ENCODE results near the gene TNNI3K.

The TNNI3K gene

GRCh38 chr1:74392186-74392585 lies 157.0 kb downstream of the TNNI3K start:
- no peak for DNase-seq (ENCODE audit: low read depth)

DNA sequence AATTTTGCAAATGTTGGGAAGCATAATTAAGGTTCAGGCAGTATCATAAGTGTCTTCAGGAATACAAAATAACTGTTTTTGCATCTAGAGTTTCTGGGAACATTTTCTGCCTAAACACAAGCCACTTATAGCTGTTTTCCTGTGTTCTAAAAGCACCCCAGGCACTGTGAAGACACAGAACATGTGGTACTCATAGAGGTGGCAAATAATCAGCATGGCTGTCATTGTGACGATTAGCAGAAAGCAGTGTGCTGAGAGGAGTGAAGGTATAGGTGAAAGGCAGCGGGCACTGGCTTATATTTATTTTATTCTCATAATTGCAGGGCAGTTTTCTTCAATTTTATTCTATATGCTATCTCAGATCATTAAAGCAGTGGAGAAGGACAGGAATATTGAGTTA lies 157.7 kb downstream of the TNNI3K start:
- no peak for DNase-seq (ENCODE audit: low read depth)

GRCh38 chr1:74395571-74395970 lies 160.4 kb downstream of the TNNI3K start:
- DNase-seq (ENCODE audit: low read depth): no peak

- DNase-seq (ENCODE audit: low read depth): no peak
Observed at GRCh38 chr1:74396462-74396861, 161.3 kb downstream of the TNNI3K start.

DNA sequence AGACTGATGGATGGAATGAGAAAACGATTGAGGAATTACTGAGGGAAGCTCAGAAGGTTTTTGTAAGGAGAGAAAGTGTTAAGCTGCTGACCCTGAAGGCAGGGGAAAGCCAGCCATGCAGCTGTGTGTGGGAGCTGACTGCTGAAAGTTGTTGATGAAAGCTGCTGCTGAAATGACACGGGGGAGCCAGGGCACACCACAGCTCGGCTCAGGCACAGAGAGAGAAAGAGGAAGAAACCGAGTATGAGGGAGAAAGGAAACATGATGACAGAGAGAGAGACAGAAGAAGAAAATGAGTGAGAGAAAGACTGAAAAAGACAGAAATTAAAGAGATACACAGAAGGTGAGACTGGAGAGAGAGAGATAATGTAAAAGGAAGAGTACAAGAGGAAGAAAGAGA lies 161.7 kb downstream of the TNNI3K start:
- no peak for DNase-seq (ENCODE audit: low read depth)

DNA sequence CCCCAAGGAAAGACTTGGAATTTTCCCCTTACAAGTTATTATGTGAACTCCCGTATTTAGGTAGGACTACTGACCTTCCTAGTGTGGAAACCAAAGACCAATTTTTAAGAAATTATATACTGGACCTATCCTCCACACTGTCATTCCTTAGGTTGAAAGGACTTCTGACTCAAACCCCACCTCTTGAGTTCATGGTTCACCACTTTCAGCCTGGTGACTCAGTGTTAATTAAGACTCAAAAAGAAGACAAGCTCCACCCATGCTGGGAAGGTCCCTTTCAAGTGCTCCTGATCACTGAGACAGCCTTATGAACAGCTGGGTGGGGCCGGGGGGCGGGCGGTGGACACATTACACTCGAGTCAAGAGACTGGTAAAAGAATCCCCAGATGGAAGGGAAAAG lies 164.1 kb downstream of the TNNI3K start:
- no peak for DNase-seq (ENCODE audit: low read depth)

DNA sequence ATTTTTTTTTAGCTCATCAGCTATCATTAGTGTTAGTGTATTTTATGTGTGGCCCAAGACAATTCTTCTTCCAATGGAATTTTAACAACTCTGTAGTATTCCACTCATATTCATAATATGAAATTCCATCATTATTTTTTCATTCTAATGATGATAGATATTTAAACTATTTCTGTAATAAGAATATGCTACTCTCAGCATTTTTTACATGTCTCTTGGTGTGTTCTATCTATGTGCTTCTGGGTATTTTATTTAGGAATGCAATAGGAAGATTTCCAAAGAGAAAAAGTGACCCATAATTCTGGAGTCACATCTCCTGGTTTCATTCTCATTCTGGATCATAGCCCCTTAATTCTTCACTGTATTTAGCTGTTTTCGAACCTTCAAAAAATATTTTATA lies 167.7 kb downstream of the TNNI3K start:
- no peak for DNase-seq (ENCODE audit: low read depth)

DNA sequence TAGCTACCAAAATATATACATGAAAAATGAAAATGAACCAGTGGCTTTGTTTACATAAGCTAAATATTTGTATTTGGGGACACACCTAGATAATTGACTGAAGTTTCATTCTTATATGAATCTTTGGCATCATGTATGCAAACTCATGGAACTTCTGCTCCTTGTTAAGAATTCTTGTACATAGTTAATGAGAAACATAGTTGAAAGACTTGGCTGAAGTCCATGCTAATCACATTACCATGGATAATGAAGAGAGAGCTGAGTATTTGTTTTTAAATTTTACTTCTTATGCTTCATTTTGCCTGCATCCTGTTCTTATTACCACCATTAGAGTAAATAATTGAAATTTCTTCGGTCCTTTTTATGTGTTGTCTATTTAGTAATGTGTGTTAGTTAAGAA lies 168.4 kb downstream of the TNNI3K start:
- DNase-seq (ENCODE audit: low read depth): no peak

DNA sequence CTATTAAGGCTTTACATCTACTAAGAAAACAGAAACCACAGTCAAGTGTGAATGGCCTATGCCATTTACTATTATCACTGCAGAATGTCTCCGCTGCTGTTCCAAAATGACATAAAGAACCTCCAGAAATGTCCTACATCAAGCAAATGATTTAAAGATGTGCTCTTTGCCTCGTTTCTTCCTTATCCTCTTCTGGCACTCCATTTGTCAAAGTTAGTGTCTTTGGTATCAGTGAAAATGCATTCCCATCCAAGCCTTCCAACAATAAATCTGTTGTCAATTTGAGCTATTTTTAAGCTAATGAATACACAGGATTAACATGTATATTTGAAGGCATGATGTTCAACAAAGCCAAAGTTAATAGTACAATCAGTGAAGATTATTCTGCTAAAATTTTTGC lies 171.6 kb downstream of the TNNI3K start:
- no peak for DNase-seq (ENCODE audit: low read depth)

DNA sequence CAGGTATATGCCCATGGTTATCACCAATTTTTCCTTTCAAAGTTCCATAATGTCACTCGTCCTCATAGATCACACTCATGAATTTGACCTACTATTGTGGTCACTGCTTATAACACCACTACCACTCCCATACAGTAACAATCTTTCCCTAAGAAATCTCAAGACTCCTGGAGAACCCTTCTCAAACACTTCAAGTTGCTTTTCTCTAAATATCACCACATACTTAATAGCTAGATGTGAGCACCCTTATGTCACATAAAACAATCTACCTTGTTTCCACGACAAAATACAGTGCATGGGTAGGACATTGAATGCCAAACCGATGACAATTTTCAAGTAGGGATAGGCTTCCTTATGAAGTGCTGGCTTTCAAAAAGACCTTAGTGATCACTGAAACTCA lies 172.7 kb downstream of the TNNI3K start:
- DNase-seq (ENCODE audit: low read depth): no peak

- no peak for DNase-seq (ENCODE audit: low read depth)
Observed at GRCh38 chr1:74412244-74412643, 177.1 kb downstream of the TNNI3K start.

DNA sequence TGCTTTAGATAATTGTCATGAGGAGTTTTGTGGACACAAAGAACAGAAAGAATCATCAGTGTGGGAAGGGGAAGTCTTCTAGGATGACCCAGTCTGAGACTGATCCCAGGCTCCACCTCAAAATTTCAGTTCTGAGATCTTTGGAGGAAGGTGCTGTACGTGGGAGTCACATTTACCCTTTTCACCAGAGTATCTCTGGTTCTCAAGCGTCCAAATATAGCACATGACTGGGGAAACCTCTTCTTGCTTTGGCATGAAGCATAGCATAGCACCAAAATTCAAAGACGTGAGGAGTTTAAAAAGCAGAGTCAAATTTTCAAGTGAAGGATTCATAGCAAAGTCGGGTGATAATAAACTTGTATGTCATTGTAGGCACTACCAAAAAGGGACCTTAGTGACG lies 180.7 kb downstream of the TNNI3K start:
- no peak for DNase-seq (ENCODE audit: low read depth)

DNA sequence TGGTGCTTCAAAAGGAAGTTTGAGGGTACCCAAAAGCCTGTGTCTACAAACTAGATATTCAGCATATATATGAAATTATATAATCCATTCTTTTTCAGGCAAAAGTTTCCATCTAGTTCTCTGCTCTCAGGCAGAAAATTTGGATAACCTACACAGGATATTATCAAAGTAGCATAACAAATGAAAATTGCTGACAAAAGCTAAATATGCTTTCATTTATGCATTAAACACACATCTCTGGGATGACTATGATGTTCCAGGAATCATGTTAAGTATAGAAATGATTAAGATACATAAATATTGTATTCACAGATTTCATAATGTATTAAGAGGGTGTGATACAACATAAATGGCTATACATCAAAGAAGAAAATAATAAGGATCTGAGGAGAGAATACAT lies 184.4 kb downstream of the TNNI3K start:
- DNase-seq (ENCODE audit: low read depth): no peak

GRCh38 chr1:74420467-74420866 lies 185.3 kb downstream of the TNNI3K start:
- no peak for DNase-seq (ENCODE audit: low read depth)

- DNase-seq (ENCODE audit: low read depth): no peak
Observed at GRCh38 chr1:74422421-74423292, 187.5 kb downstream of the TNNI3K start.

DNA sequence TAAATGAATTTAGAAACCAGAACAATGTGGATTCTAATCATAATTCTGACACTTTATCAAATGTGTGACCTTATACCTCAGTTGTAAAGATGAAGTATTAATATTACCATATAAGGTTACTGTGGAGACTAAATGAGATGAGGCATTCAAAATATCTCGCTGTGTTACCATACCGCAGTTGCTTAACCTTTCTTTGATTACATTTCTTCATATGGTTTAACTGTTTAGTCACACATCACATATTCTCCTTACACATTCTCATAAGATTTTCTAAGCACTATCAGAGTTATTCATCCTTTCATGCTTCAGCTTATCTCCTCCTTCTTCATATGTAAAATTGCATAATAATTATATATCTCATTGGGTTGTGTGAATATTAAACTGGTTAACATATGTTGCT lies 188.3 kb downstream of the TNNI3K start:
- no peak for DNase-seq (ENCODE audit: low read depth)

DNA sequence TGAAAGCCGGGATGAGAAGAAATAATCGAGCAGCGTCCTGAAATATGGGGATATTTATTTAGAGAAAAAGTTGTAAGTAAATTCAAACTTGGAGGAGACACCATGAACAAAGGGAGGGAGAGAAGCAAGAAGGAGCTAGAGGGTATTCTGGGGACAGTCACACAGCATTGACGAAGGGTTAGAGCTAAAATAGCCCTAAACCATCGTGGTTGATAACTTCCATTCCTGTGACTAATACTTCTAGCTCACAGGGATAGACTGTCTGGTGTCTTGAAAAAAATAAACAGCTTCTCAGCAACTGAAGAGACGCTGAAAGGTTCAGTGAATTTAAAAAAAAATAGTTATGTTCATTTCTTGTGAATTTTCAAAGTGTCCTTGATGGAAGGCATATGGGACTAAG lies 190.5 kb downstream of the TNNI3K start:
- DNase-seq (ENCODE audit: low read depth): no peak

GRCh38 chr1:74426208-74426937 lies 191.2 kb downstream of the TNNI3K start:
- DNase-seq (ENCODE audit: low read depth): no peak

DNA sequence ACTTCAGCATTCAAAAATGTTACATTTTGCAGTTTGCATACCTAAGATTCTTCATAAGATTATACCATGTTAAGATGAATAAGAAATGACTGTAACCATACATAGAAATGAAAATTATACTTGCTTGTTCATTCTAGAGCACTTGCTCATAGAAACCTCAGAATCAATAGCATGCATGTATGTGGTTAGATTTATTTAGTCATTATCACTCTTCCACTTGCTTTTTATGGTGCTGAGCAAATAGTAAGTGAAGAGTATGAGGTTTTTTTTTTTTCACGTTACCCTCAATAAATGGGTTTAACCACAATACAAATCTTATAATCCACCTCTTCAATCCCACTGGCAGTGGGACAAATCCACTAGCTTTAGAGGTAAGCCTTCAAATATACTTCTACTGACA lies 192.5 kb downstream of the TNNI3K start:
- no peak for DNase-seq (ENCODE audit: low read depth)

DNA sequence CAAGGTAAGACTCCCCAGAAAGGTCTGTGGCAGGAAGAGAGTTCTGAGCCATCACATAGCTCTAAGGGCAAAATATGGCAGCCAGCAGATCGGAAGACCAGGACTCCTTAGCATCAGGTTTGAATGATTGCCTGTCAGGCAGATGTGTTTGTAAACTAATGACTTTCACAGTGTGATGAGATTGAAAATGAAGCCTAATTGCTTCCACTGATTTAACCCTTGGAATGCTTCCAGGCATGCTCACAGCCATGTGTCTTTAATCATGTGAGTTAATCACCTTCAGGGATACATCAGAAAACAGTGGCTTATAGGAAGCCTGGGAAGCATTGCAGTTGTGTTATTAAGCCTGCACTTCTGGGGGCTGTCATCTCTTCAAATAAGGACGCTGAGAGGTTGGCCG lies 194.4 kb downstream of the TNNI3K start:
- DNase-seq (ENCODE audit: low read depth): no peak

GRCh38 chr1:74430342-74430934 lies 195.3 kb downstream of the TNNI3K start:
- no peak for DNase-seq (ENCODE audit: low read depth)

DNA sequence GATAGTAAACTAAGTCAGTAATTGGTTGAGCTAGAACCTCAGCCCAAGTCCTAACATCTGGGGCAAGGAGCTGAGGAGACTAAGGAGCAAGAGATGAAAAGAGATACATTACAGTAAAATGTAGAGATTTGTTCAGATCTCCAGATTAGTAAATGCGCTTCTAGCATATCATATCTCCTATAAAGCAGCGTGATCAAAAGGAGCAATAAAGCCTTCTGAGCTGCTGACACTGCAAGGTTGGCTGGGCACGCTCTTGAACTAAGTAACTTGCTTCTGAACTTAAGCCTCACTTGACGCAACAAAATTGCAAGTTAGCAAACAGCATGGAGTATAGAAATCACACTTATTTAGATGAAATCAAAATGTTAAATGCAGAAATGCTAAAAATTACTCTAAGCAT lies 196.3 kb downstream of the TNNI3K start:
- DNase-seq (ENCODE audit: low read depth): no peak

GRCh38 chr1:74432325-74432724 lies 197.1 kb downstream of the TNNI3K start:
- DNase-seq (ENCODE audit: low read depth): no peak

All from stromal cell of bone marrow (primary cell).